ENCODE measurements around the gene CCDC13.

DNA sequence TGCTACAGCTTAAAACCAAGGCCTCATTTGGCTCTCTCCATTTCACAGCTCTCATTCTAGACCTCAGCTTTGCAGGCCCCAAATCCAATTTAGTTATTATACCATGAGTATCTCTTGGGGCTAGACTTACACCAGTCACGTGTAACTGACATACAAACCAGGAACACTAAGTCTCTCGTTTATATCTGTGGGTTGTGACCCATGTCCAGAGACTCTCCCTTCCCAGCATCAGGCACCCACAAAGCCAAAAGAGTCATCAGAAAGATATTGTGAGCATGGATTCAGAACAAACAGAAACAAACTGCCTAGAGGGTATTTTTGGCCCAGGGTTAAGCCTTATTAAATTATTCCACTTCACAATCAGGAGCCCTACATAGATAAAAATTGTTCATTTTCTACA is 5.6 kb upstream of the CCDC13 start:
- TF ChIP-seq, protein P1, sequence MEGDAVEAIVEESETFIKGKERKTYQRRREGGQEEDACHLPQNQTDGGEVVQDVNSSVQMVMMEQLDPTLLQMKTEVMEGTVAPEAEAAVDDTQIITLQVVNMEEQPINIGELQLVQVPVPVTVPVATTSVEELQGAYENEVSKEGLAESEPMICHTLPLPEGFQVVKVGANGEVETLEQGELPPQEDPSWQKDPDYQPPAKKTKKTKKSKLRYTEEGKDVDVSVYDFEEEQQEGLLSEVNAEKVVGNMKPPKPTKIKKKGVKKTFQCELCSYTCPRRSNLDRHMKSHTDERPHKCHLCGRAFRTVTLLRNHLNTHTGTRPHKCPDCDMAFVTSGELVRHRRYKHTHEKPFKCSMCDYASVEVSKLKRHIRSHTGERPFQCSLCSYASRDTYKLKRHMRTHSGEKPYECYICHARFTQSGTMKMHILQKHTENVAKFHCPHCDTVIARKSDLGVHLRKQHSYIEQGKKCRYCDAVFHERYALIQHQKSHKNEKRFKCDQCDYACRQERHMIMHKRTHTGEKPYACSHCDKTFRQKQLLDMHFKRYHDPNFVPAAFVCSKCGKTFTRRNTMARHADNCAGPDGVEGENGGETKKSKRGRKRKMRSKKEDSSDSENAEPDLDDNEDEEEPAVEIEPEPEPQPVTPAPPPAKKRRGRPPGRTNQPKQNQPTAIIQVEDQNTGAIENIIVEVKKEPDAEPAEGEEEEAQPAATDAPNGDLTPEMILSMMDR (IDR thresholded peaks at IDR 0.05): no peak
- TF ChIP-seq, protein P2, sequence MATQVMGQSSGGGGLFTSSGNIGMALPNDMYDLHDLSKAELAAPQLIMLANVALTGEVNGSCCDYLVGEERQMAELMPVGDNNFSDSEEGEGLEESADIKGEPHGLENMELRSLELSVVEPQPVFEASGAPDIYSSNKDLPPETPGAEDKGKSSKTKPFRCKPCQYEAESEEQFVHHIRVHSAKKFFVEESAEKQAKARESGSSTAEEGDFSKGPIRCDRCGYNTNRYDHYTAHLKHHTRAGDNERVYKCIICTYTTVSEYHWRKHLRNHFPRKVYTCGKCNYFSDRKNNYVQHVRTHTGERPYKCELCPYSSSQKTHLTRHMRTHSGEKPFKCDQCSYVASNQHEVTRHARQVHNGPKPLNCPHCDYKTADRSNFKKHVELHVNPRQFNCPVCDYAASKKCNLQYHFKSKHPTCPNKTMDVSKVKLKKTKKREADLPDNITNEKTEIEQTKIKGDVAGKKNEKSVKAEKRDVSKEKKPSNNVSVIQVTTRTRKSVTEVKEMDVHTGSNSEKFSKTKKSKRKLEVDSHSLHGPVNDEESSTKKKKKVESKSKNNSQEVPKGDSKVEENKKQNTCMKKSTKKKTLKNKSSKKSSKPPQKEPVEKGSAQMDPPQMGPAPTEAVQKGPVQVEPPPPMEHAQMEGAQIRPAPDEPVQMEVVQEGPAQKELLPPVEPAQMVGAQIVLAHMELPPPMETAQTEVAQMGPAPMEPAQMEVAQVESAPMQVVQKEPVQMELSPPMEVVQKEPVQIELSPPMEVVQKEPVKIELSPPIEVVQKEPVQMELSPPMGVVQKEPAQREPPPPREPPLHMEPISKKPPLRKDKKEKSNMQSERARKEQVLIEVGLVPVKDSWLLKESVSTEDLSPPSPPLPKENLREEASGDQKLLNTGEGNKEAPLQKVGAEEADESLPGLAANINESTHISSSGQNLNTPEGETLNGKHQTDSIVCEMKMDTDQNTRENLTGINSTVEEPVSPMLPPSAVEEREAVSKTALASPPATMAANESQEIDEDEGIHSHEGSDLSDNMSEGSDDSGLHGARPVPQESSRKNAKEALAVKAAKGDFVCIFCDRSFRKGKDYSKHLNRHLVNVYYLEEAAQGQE (IDR thresholded peaks at IDR 0.05; ENCODE audit: insufficient read depth in 1 of 2, low read depth in 2 of 2, low read length in 1 of 2): no peak
- TF ChIP-seq POLR2AphosphoS5 (IDR thresholded peaks at IDR 0.05; ENCODE audit: low read depth, low read length) (no peak), TCF7L2 (IDR thresholded peaks at IDR 0.05; ENCODE audit: low read depth, low read length) (no peak)
